ELF-1 (cell line): ENCODE measurements around the gene ANGPTL2.

Experiments
- DNase-seq: peaks from one replicate; pipeline ENCODE4 v3.0.0-alpha.2; 2016; ENCODE audit warnings: low read depth, low spot score

Gene ANGPTL2

GRCh38 chr9:127050591-127051001 lies 71.8 kb downstream of the ANGPTL2 start:
- no peak for DNase-seq

GRCh38 chr9:127050152-127050551 lies 72.3 kb downstream of the ANGPTL2 start:
- DNase-seq: no peak

GRCh38 chr9:127049581-127049980 lies 72.9 kb downstream of the ANGPTL2 start:
- DNase-seq: no peak

GRCh38 chr9:127049044-127049443 lies 73.4 kb downstream of the ANGPTL2 start:
- no peak for DNase-seq

- no peak for DNase-seq
Observed at GRCh38 chr9:127047971-127048370, 74.5 kb downstream of the ANGPTL2 start.

GRCh38 chr9:127045148-127045547 lies 77.3 kb downstream of the ANGPTL2 start:
- DNase-seq: no peak

GRCh38 chr9:127039492-127039891 lies 82.9 kb downstream of the ANGPTL2 start:
- no peak for DNase-seq

GRCh38 chr9:127038531-127038930 lies 83.9 kb downstream of the ANGPTL2 start:
- DNase-seq: no peak
